Neural crest cell (in vitro differentiated cells): ENCODE measurements around the gene WDR12. TPM values are rescaled to one million over a fixed set of nuclear protein-coding genes. Genes with fewer than 3 reads are reported as not detected.
A peak's percentile ranks its signal among the peaks of the same experiment; 100 is the strongest.
"Not testable (repeated sequence)": the region's sequence is repeated elsewhere in the genome, so short reads cannot be mapped to it uniquely, and the experiment has no call there.

Experiments used
- DNase-seq: peaks from one replicate; pipeline ENCODE4 v3.0.0; 2021; ENCODE audit warnings: low read depth, mixed read lengths, low spot score
- H3K27ac Mint-ChIP-seq: one replicate; pipeline ENCODE4 v1.8.0; 2021; ENCODE audit warnings: mild to moderate bottlenecking, mixed read lengths; ENCODE audit not compliant: unreplicated experiment
- H3K27me3 Mint-ChIP-seq: 2 replicates; pipeline ENCODE4 v1.8.0; 2021; ENCODE audit warnings: low read depth, mild to moderate bottlenecking, mixed read lengths
- H3K36me3 Mint-ChIP-seq: 2 replicates; pipeline ENCODE4 v1.8.0; 2021; ENCODE audit warnings: low read depth, mild to moderate bottlenecking, mixed read lengths
- H3K4me1 Mint-ChIP-seq: 2 replicates; pipeline ENCODE4 v1.8.0; 2021; ENCODE audit warnings: mixed read lengths
- H3K4me3 Mint-ChIP-seq: one replicate; pipeline ENCODE4 v1.8.0; 2021; ENCODE audit warnings: mild to moderate bottlenecking, mixed read lengths
- H3K9me3 Mint-ChIP-seq: 2 replicates; pipeline ENCODE4 v1.8.0; 2021; ENCODE audit warnings: mixed read lengths
- total RNA-seq: library from RNA; stranded (reverse); gene quantifications from 2 replicates; pipeline ENCODE4 v1.2.1, GENCODE V29; 2021
- TF ChIP-seq, protein P1 (sequence below): fragments of 200-600 bp; sonication (generic); conservative IDR thresholded peaks from 2 replicates; pipeline ENCODE4 v1.5.0; 2021; ENCODE audit warnings: antibody characterized with exemption, mild to moderate bottlenecking

Gene WDR12
- total RNA-seq, 1 donor from 2014 or later, result 71.1 TPM

DNA sequence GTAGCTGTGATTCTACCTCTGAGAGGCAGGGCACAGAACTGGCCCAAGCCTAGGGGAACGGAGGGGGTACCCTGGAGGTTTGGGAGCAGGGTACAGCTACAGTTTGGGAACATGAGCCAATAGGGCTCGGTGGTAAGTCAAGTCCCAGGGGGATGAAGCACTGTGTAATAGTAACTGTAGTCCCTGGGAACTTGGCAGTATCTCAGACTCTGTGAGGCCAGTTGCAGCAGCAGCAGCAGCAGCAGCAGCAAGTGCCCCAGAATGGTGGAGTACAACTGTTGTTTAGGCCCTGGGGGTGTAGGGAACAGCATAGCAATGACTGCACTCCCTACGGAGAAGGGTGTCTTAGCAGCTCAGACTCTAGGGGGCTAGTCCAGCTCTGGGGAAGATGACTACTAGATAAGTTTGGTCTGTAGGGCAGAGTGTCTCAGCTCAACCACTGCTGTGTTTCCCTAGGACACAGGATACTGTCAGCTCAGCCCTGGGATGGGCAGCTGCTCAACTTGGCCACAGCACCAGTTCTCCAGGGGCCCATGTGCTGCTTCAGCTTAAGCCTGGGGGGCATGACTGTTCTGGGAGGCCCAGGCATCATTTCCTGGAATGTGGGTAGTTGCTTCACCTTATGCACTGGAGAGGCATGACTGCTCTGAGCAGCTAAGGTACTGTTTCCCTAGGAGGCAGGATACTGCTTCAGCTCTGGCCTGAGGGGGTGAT is 21.1 kb upstream of the WDR12 start:
- DNase-seq, result no peak
- Mint-ChIP-seq H3K27ac (peak overlapping the region; percentile 24), H3K4me1 (no peaks in the 10 kb centered on the region), H3K9me3 (no peaks in the 10 kb centered on the region), H3K36me3 (peaks cover 9% of the 10 kb centered on the region), H3K4me3 (no peak overlapping the region), H3K27me3 (no peaks in the 10 kb centered on the region)
- TF ChIP-seq, protein P1, sequence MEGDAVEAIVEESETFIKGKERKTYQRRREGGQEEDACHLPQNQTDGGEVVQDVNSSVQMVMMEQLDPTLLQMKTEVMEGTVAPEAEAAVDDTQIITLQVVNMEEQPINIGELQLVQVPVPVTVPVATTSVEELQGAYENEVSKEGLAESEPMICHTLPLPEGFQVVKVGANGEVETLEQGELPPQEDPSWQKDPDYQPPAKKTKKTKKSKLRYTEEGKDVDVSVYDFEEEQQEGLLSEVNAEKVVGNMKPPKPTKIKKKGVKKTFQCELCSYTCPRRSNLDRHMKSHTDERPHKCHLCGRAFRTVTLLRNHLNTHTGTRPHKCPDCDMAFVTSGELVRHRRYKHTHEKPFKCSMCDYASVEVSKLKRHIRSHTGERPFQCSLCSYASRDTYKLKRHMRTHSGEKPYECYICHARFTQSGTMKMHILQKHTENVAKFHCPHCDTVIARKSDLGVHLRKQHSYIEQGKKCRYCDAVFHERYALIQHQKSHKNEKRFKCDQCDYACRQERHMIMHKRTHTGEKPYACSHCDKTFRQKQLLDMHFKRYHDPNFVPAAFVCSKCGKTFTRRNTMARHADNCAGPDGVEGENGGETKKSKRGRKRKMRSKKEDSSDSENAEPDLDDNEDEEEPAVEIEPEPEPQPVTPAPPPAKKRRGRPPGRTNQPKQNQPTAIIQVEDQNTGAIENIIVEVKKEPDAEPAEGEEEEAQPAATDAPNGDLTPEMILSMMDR, result no peak

DNA sequence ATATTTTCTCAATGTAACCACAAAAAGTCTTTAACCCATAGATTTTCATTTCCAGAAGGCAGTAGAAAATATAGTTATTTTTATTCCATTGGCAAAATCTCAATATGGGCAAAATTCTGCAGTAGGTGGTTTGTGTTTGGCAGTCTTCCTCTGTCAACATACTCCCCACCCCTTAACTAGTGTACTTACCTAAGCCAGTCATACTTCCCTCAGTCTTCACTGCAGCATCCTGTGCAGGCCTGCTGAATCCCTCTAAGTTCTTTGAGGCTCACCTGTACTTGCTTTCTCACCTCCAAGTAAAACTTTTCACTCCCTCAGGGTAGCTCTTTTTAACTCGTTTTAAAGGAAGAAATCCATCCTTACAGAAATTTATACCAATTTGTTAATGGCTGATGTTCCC is 7.4 kb upstream of the WDR12 start:
- Mint-ChIP-seq H3K9me3 (peaks cover 4% of the 10 kb centered on the region), H3K36me3 (peaks cover 5% of the 10 kb centered on the region), H3K4me3 (no peak overlapping the region), H3K27me3 (no peaks in the 10 kb centered on the region), H3K4me1 (no peaks in the 10 kb centered on the region), H3K27ac (no peak overlapping the region)
- TF ChIP-seq, protein P1, result no peak
- no peak for DNase-seq

DNA sequence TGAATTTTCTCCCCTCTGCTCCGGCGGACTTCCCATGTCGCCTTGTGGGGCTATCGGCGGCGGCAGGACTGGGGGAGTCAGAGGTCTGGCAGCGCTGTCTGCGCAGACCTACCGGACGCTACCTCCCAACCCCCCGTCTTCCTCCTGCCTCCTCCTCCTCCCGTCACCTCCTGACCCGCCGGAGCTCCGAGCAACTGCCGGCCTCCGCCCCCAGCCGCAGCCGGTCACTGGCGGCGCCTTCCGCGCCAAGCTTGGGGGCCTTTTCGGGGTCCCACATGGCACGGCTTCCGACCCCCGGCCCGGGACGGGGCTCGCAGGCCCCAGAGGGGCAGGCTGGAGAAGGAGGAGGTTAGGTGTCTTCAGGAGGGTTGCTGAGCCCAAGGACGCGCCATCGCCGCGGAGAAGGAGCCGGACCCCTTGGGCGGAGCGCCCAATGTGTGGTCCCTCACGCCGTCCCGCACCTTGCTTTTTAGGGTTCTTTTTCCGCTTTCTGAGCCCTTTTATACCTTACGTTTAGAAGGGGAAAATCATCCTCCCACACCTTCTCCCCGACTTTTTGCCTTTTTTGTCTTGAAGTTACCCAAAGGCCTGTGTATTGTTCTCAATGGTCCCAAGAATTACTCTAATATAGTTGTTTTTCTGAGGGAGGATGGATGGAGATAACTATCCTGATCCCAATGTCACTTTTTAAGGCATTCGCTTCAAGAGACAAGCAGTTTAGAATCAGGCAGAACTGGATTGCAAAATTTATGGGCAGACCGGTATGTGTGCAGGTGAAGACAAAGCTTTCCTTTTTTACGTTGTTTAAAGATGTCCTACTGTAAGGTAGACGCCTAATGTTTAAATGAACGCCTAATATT is 1.1 kb upstream of the WDR12 start:
- not testable (repeated sequence) for H3K9me3 Mint-ChIP-seq, H3K27me3 Mint-ChIP-seq, DNase-seq, H3K36me3 Mint-ChIP-seq
- peaks cover 46% of the 10 kb centered on the region for H3K4me1 Mint-ChIP-seq
- peak overlapping the region; percentile 99 for H3K27ac Mint-ChIP-seq
- peak overlapping the region; percentile 99 for H3K4me3 Mint-ChIP-seq

DNA sequence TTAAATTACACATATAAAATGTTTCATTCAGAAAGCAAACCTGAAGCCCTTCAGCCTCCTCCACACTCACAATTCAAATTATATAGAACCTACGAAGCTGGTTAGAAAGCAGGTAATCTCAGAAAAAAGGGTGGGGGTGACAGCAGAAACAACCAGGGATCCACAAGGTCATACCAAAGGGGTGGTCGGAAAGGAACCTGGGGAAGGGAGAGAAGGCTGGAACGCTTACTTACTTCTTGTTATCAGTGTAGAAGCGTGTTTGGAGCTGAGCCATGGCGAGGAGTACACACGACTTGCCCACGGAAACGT is 316 bp downstream of the WDR12 start:
- Mint-ChIP-seq H3K9me3 (no peaks in the 10 kb centered on the region), H3K4me3 (peak overlapping the region; percentile 99), H3K27me3 (no peaks in the 10 kb centered on the region), H3K27ac (peak overlapping the region; percentile 99), H3K36me3 (peaks cover 4% of the 10 kb centered on the region), H3K4me1 (peaks cover 46% of the 10 kb centered on the region)
- TF ChIP-seq, protein P1, result no peak
- no peak for DNase-seq

DNA sequence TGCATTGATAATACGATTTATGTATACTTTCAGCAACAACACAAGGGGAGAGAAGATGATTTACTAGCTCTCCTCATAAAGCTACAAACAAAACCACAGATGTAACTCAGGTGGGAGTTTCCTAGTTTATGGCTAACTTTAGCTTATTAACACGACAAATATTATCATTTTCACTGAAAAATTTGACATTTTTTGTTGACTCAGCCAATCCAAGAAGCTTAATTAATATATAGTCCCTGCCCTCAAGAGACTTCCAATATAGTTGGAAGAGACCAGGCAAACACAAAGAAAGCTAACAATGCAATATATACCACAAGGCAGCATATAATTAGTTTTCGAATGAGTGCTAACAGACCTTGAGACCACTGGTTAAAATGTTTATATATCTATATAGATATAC is 775 bp downstream of the WDR12 start:
- Mint-ChIP-seq H3K4me3 (peak overlapping the region; percentile 99), H3K36me3 (peaks cover 6% of the 10 kb centered on the region), H3K27ac (no peak overlapping the region), H3K4me1 (peaks cover 46% of the 10 kb centered on the region), H3K9me3 (no peaks in the 10 kb centered on the region), H3K27me3 (no peaks in the 10 kb centered on the region)
- TF ChIP-seq, protein P1, result no peak
- DNase-seq, result no peak

DNA sequence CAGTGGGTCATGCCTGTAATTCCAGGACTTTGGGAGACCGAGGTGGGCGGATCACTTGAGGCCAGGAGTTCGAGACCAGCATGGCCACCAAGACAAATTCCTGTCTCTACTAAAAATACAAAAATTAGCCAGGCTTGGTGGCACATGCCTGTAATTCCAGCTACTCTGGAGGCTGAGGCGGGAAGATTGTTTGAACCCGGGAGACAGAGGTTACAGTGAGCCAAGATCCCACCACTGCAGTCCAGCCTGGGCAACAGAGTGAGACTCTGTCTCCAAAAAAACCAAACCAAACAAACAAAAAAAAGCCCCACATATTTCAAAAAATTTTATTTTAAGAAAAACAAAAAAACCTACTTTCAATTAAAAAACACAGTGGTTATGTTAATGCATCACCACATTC is 1.2 kb downstream of the WDR12 start:
- H3K4me1 Mint-ChIP-seq, result peaks cover 46% of the 10 kb centered on the region
- not testable (repeated sequence) for DNase-seq, H3K27me3 Mint-ChIP-seq, H3K27ac Mint-ChIP-seq, H3K9me3 Mint-ChIP-seq
- H3K36me3 Mint-ChIP-seq, result peaks cover 10% of the 10 kb centered on the region
- peak overlapping the region; percentile 99 for H3K4me3 Mint-ChIP-seq
